ENCODE data around the gene CSNK1G1.

CSNK1G1 gene

GRCh38 chr15:64133623-64134344 lies 222.2 kb downstream of the CSNK1G1 start:
- Histone ChIP-seq H2AFZ (ENCODE audit: low read length) (no peak overlapping the region), H2BK12ac (ENCODE audit: low read length) (no peak overlapping the region), H3K36me3 (replicated peaks in 1 of 2; ENCODE audit: control insufficient read depth in 2 of 2, insufficient read depth in 2 of 2, low read length in 2 of 2) (peaks cover 55 to 91% of the 10 kb centered on the region in 2 donors), H3K9ac (ENCODE audit: low read depth, low read length, poor library complexity) (no peak overlapping the region), H2AK5ac (ENCODE audit: low read depth, low read length) (no peak overlapping the region), H3K14ac (ENCODE audit: low read length) (no peak overlapping the region), H4K91ac (ENCODE audit: low read depth, low read length, poor library complexity) (no peak overlapping the region), H3K9me3 (replicated peaks in 1 of 2; ENCODE audit: control insufficient read depth in 2 of 2, insufficient read depth in 1 of 2, low read depth in 1 of 2, low read length in 2 of 2) (no peaks in the 10 kb centered on the region), H2BK5ac (ENCODE audit: low read length) (no peak overlapping the region), H3K18ac (ENCODE audit: low read length) (no peak overlapping the region), H2BK120ac (ENCODE audit: low read depth, low read length) (no peak overlapping the region), H3K4me2 (ENCODE audit: insufficient read depth, low read length, poor library complexity, severe bottlenecking) (no peak overlapping the region), H3K4ac (ENCODE audit: low read length) (no peak overlapping the region), H3K27ac (replicated peaks; ENCODE audit: low read length) (no peak overlapping the region), H3K27me3 (ENCODE audit: control insufficient read depth in 3 of 3, insufficient read depth in 3 of 3, low read depth in 1 of 3, low read length in 3 of 3) (no peaks in the 10 kb centered on the region), H4K8ac (ENCODE audit: low read depth, low read length) (no peak overlapping the region), H3K23ac (ENCODE audit: low read depth, low read length, poor library complexity) (no peak overlapping the region), H3K79me1 (ENCODE audit: low read depth, low read length) (no peaks in the 10 kb centered on the region), H3K4me3 (ENCODE audit: low read length in 2 of 2) (no peak overlapping the region), H3K4me1 (ENCODE audit: control insufficient read depth in 2 of 2, insufficient read depth in 1 of 2, low read depth in 1 of 2, low read length in 2 of 2) (no peaks in the 10 kb centered on the region), H2BK15ac (ENCODE audit: low read length) (no peak overlapping the region)
- DNase-seq (ENCODE audit: low spot score): no peak
- no CpG with 5 or more reads among the region's 10 CpGs for WGBS, 2 donors (ENCODE audit: extremely low coverage in 2 of 2, insufficient read length in 2 of 2, insufficient replicate concordance in 1 of 2)

- Histone ChIP-seq H3K23ac (ENCODE audit: low read depth, low read length, poor library complexity) (no peak overlapping the region), H3K79me1 (ENCODE audit: low read depth, low read length) (no peaks in the 10 kb centered on the region), H2AK5ac (ENCODE audit: low read depth, low read length) (no peak overlapping the region), H3K9ac (ENCODE audit: low read depth, low read length, poor library complexity) (no peak overlapping the region), H3K36me3 (replicated peaks in 1 of 2; ENCODE audit: control insufficient read depth in 2 of 2, insufficient read depth in 2 of 2, low read length in 2 of 2) (peaks cover 60 to 91% of the 10 kb centered on the region in 2 donors), H2BK15ac (ENCODE audit: low read length) (no peak overlapping the region), H3K4me3 (ENCODE audit: low read length in 2 of 2) (no peak overlapping the region), H3K14ac (ENCODE audit: low read length) (no peak overlapping the region), H2AFZ (ENCODE audit: low read length) (no peak overlapping the region), H3K27me3 (ENCODE audit: control insufficient read depth in 3 of 3, insufficient read depth in 3 of 3, low read depth in 1 of 3, low read length in 3 of 3) (no peaks in the 10 kb centered on the region), H4K91ac (ENCODE audit: low read depth, low read length, poor library complexity) (no peak overlapping the region), H2BK120ac (ENCODE audit: low read depth, low read length) (no peak overlapping the region), H3K4me1 (ENCODE audit: control insufficient read depth in 2 of 2, insufficient read depth in 1 of 2, low read depth in 1 of 2, low read length in 2 of 2) (no peaks in the 10 kb centered on the region), H3K4ac (ENCODE audit: low read length) (no peak overlapping the region), H3K18ac (ENCODE audit: low read length) (no peak overlapping the region), H3K9me3 (replicated peaks in 1 of 2; ENCODE audit: control insufficient read depth in 2 of 2, insufficient read depth in 1 of 2, low read depth in 1 of 2, low read length in 2 of 2) (no peaks in the 10 kb centered on the region), H2BK12ac (ENCODE audit: low read length) (no peak overlapping the region), H3K4me2 (ENCODE audit: insufficient read depth, low read length, poor library complexity, severe bottlenecking) (no peak overlapping the region), H2BK5ac (ENCODE audit: low read length) (no peak overlapping the region), H3K27ac (replicated peaks; ENCODE audit: low read length) (no peak overlapping the region), H4K8ac (ENCODE audit: low read depth, low read length) (no peak overlapping the region)
- no CpG with 5 or more reads among the region's 4 CpGs for WGBS, 2 donors (ENCODE audit: extremely low coverage in 2 of 2, insufficient read length in 2 of 2, insufficient replicate concordance in 1 of 2)
- DNase-seq (ENCODE audit: low spot score): no peak
Observed at GRCh38 chr15:64132217-64132616, 223.8 kb downstream of the CSNK1G1 start.

GRCh38 chr15:64131547-64131946 lies 224.4 kb downstream of the CSNK1G1 start:
- Histone ChIP-seq H2BK120ac (ENCODE audit: low read depth, low read length) (no peak overlapping the region), H2BK15ac (ENCODE audit: low read length) (no peak overlapping the region), H3K79me1 (ENCODE audit: low read depth, low read length) (no peaks in the 10 kb centered on the region), H3K14ac (ENCODE audit: low read length) (no peak overlapping the region), H3K9me3 (replicated peaks in 1 of 2; ENCODE audit: control insufficient read depth in 2 of 2, insufficient read depth in 1 of 2, low read depth in 1 of 2, low read length in 2 of 2) (no peaks in the 10 kb centered on the region), H3K4me3 (ENCODE audit: low read length in 2 of 2) (no peak overlapping the region), H2BK5ac (ENCODE audit: low read length) (no peak overlapping the region), H3K4me2 (ENCODE audit: insufficient read depth, low read length, poor library complexity, severe bottlenecking) (no peak overlapping the region), H3K4ac (ENCODE audit: low read length) (no peak overlapping the region), H3K36me3 (replicated peaks in 1 of 2; ENCODE audit: control insufficient read depth in 2 of 2, insufficient read depth in 2 of 2, low read length in 2 of 2) (peaks cover 58 to 91% of the 10 kb centered on the region in 2 donors), H2AK5ac (ENCODE audit: low read depth, low read length) (no peak overlapping the region), H3K27me3 (ENCODE audit: control insufficient read depth in 3 of 3, insufficient read depth in 3 of 3, low read depth in 1 of 3, low read length in 3 of 3) (no peaks in the 10 kb centered on the region), H3K23ac (ENCODE audit: low read depth, low read length, poor library complexity) (no peak overlapping the region), H3K9ac (ENCODE audit: low read depth, low read length, poor library complexity) (no peak overlapping the region), H4K8ac (ENCODE audit: low read depth, low read length) (no peak overlapping the region), H3K18ac (ENCODE audit: low read length) (no peak overlapping the region), H4K91ac (ENCODE audit: low read depth, low read length, poor library complexity) (no peak overlapping the region), H2AFZ (ENCODE audit: low read length) (no peak overlapping the region), H2BK12ac (ENCODE audit: low read length) (no peak overlapping the region), H3K27ac (replicated peaks; ENCODE audit: low read length) (no peak overlapping the region), H3K4me1 (ENCODE audit: control insufficient read depth in 2 of 2, insufficient read depth in 1 of 2, low read depth in 1 of 2, low read length in 2 of 2) (no peaks in the 10 kb centered on the region)
- DNase-seq (ENCODE audit: low spot score): no peak
- no CpG with 5 or more reads among the region's 7 CpGs for WGBS, 2 donors (ENCODE audit: extremely low coverage in 2 of 2, insufficient read length in 2 of 2, insufficient replicate concordance in 1 of 2)

GRCh38 chr15:64130159-64130558 lies 225.8 kb downstream of the CSNK1G1 start:
- Histone ChIP-seq H3K36me3 (replicated peaks in 1 of 2; ENCODE audit: control insufficient read depth in 2 of 2, insufficient read depth in 2 of 2, low read length in 2 of 2) (peaks cover 52 to 95% of the 10 kb centered on the region in 2 donors), H4K8ac (ENCODE audit: low read depth, low read length) (no peak overlapping the region), H3K4me2 (ENCODE audit: insufficient read depth, low read length, poor library complexity, severe bottlenecking) (no peak overlapping the region), H3K9ac (ENCODE audit: low read depth, low read length, poor library complexity) (no peak overlapping the region), H2AFZ (ENCODE audit: low read length) (no peak overlapping the region), H2BK5ac (ENCODE audit: low read length) (no peak overlapping the region), H2BK120ac (ENCODE audit: low read depth, low read length) (no peak overlapping the region), H4K91ac (ENCODE audit: low read depth, low read length, poor library complexity) (no peak overlapping the region), H3K4ac (ENCODE audit: low read length) (no peak overlapping the region), H2BK12ac (ENCODE audit: low read length) (no peak overlapping the region), H3K23ac (ENCODE audit: low read depth, low read length, poor library complexity) (no peak overlapping the region), H3K4me1 (ENCODE audit: control insufficient read depth in 2 of 2, insufficient read depth in 1 of 2, low read depth in 1 of 2, low read length in 2 of 2) (no peaks in the 10 kb centered on the region), H2AK5ac (ENCODE audit: low read depth, low read length) (no peak overlapping the region), H3K27ac (replicated peaks; ENCODE audit: low read length) (no peak overlapping the region), H3K4me3 (ENCODE audit: low read length in 2 of 2) (no peak overlapping the region), H3K9me3 (replicated peaks in 1 of 2; ENCODE audit: control insufficient read depth in 2 of 2, insufficient read depth in 1 of 2, low read depth in 1 of 2, low read length in 2 of 2) (no peaks in the 10 kb centered on the region), H3K79me1 (ENCODE audit: low read depth, low read length) (no peaks in the 10 kb centered on the region), H3K18ac (ENCODE audit: low read length) (no peak overlapping the region), H2BK15ac (ENCODE audit: low read length) (no peak overlapping the region), H3K14ac (ENCODE audit: low read length) (no peak overlapping the region), H3K27me3 (ENCODE audit: control insufficient read depth in 3 of 3, insufficient read depth in 3 of 3, low read depth in 1 of 3, low read length in 3 of 3) (no peaks in the 10 kb centered on the region)
- no peak for DNase-seq (ENCODE audit: low spot score)
- no CpG with 5 or more reads among the region's 3 CpGs for WGBS, 2 donors (ENCODE audit: extremely low coverage in 2 of 2, insufficient read length in 2 of 2, insufficient replicate concordance in 1 of 2)

Measured in neuronal stem cell (in vitro differentiated cells).